CD4-positive, alpha-beta T cell treated with Interleukin-15 for 4 hours (primary cell): ENCODE data around the gene KIF3B.
A peak's percentile ranks its signal among the peaks of the same experiment; 100 is the strongest.
"Not testable (repeated sequence)": the region's sequence is repeated elsewhere in the genome, so short reads cannot be mapped to it uniquely, and the experiment has no call there.

ENCODE experiments used
- DNase-seq: peaks from one replicate; pipeline ENCODE4 v3.0.0-alpha.2; 2020; ENCODE audit warnings: low spot score

The KIF3B gene

DNA sequence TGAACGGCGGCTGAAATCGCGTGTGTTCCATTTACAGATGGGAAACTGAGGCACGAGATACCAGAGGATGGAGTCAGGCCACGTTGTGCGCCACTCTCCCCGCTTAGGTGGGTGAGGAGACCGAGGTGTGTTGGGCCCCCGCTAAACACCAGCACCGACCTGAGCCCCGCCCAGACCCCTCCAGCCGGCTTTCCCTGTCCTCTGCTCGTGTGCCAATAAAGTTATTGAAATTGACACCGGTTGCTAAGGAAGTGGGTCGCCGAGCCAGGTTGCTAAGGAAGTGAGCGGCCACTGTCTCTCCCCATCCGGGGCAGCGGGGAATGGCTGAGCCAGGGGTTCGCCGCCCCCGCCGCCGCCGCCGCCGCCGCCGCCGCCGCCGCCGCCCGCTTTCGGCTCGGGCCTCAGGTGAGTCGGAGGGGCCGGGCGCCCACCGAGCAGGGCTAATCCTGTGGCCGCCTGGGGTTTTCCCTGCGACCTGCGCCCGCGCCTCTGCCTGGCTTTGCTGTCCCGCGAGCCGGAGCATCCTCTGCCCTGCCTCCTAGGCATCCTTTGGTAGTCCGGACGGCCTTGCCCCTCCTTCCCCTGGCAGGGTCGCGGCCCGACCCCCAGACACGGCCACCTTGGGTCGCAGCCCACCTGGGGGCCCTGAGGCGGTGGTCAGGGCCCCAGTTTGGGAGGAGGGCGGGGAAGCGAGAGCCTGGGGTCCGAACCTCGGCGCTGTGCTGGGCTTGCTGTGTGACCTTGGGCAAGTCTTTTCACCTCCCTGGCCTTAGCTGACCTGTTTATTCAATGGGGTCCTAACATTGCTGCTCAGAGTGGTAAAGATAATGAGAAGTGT lies at the start of gene KIF3B:
KIF3B (plus strand) TSS at position 291 of the 838 bp plus-strand sequence. CDS start 32,127 bp downstream, outside the sequence.
- DNase-seq = peak; percentile 88

DNA sequence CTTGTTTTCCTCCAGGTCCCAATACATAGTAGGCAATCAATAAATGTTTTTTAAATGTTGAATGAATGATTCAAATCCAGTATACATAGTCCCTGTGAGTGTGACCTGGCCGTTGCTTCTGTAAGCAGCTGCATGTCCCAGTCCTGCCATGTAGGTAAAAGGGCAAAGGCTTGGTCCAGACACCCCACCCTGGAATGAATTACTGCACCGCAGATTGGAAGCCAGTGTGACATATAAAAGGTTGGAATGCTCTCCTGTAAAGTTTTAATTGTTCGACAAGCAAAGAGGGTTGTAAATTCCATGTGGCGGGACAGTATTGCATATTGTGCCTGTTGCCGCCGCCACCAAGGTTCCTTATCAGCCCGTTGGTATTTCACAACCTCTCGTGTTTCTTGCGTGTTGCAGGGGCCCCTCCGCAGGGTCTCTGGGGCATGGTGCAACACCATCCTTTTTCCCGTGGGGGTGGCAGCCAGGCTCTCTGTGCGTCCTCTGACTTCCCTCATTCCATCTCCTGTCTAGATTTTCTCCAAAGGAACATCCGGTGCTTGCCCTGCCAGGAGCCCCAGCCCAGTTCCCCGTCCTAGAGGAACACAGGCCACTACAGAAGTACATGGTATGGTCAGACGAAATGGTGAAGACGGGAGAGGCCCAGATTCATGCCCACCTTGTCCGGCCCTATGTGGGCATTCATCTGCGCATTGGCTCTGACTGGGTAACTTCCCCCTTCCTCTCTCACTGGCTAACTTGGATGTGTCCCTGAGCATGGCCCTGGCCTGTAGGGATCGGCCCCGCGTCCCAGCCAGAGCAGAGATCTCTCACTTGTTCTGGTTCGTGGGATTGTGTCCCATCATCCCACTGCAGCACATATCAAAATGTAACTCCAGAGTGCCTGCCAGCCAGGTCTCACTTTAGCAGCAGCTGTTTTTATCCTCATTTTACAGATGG lies 49.4 kb upstream of the KIF3B start:
- DNase-seq = no peak

DNA sequence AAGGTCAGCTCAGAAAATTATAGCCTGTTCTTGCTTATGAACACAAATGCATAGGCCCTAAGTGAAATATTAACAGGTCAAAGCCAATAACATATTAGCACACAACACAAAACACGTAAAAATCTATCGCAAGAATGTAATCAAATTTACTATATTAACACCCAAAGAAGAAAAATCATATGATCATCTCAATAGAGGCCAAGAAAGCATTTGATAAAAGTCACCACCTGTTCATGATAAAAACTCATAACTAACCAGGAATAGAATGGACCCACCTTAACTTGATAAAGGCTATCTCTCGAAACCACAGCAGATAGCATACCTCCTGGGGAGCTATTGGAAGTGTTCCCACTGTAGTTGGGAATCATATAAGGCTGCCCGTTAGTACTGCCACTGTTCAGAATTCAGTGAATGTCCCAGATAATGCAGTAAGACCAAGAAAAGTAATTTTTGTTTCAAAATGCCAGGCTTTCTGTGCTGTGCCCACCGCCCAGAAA lies 48.2 kb upstream of the KIF3B start:
- no peak for DNase-seq

DNA sequence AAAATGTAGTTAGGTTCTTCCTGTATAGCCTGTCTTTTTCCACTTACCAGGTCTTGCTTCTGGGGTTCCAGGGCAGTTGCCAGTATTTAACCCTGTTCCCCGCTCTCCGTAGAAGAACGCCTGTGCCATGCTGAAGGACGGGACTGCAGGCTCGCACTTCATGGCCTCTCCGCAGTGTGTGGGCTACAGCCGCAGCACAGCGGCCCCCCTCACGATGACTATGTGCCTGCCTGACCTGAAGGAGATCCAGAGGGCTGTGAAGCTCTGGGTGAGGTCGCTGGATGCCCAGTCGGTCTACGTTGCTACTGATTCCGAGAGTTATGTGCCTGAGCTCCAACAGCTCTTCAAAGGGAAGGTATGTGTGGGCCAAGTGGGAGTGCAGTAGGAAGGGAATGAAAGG lies 46.7 kb upstream of the KIF3B start:
- DNase-seq = no peak

DNA sequence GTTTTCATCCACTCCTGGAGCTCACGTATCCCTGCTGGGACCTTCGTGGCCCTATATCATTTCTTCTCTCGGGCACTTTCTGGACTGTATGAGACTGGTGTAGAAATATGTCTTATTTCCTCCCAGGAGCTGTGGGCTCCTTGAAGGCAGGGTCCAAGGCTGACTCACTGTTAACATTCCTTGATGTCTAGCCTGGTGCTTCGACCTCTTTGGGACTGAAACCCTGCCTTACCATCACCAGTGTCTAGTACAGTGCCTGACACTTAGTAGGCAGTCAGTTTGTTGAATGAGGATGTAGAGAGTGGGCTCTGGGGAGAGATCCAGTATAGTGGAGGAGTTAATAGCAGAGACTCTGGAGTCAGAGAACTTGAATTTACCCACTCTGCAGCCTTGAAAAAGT lies 46.2 kb upstream of the KIF3B start:
- no peak for DNase-seq

DNA sequence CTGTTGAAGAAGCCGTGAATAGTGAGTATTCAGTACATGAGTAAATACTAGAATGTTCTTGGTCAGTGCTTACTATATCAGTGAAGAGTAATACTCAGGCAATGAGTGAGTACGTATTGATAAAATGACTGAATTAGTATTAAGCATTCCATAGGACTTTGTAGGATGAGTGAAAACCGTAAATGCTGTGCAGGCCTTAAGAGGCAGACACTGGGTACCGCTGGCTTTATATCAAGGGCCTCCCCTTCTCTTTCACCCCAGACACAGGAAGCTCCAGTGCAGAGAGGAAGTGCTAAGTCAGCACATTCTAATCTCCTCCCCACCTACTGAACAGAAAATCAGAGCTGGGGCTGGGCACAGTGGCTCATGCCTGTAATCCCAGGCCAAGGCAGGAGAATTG lies 45.6 kb upstream of the KIF3B start:
- DNase-seq = peak; percentile 53

DNA sequence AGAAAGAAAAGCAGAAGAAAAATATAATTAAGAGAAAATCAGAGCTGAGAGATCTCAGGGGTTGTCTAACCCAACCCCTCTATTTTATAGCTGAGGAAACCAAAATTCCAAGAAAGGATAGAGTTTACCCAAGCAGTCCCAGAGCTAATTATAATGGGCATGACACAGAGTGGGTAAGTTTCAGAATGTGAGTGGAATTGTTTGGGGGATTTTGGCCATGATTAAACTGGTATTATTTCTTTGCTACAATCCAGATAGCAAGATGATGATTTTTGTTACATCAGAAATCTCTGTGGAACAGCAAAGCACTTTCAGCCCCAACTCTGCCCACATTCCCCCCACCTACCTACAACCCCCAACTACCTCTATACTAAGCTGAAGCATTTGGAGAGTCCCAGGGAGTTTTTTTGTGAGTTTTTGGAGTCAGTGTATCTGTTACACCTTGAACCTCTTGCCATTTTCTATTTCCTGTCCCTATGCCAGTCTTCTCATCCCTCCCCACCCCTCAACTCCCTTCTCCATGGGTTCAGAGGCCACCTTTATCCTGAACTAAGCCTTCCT lies 45.0 kb upstream of the KIF3B start:
- DNase-seq = no peak

DNA sequence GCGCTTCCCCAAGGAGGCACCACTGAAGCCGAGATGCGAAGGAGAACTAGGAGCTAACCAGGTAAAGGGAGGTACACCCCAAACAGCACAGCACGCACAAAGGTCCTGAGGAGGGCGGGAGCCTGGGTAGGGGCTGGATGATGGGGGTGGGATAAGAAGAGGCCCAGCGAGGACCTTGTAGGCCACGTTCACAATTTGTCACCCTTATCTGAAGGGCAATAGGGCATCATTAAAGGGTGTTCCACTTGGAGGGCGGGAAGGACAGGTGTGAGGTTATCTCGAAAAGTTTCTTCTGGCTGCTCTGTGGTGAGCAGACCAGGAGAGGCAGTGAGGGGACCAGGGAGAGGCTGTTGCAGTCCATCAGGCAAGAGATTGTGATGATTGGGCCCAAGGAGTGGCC lies 44.2 kb upstream of the KIF3B start:
- DNase-seq = no peak

DNA sequence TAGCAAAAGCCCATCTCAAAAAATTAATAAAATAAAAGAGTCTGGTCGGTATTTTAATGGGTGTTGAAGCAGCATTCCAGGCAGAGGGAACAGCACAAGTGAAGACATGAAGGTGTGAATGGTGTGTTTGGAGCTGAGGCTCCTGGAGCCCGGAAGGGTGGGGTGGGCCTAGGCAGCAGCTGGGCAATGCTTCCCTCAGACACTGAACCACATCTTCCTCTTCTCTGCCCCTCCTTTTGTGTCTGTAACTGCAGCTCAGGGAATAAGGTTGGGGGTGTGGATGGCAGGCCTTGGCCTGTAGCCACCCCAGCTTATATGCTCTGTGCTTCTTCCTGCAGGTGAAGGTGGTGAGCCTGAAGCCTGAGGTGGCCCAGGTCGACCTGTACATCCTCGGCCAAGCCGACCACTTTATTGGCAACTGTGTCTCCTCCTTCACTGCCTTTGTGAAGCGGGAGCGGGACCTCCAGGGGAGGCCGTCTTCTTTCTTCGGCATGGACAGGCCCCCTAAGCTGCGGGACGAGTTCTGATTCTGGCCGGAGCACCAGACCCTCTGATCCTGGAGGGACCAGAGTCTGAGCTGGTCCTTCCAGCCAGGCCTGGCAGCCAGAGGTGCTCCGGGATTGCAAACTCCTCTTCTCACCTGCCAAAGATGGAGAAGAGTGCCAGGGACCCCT lies 43.2 kb upstream of the KIF3B start:
- DNase-seq = no peak

DNA sequence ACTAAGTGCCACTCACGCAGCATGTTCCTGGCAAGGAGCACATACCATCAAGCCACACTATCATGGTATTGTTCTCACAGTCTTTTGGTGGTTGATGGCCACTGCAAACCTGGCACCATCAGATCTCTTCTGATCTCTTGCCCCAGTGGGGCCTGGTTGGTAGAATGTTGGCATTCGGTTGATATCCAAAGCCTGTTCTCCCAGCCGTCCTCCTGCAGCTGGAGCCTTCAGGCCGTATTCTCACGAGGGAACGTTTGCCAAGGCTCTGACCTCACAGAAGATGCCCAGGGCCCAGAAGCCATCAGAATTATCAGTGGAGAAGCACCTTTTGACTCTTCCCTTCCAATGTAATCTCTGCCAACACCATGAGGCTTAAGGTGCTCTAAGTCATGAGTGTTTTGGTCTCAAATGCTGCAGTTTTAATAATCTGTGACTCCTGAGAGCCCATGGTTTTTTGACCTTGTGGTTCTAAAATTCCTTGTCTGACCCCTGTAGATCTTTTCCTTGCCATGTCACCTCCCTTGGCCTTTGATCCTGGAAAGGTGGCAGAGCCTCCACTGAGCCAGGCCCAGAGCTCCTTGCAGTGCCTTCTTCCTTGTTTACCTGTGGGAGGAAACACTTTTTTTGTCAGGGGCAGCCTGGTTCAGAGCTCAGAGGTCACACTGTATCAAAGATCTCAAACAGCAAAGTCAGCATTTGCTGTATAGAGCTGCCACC lies 42.0 kb upstream of the KIF3B start:
- DNase-seq = no peak

DNA sequence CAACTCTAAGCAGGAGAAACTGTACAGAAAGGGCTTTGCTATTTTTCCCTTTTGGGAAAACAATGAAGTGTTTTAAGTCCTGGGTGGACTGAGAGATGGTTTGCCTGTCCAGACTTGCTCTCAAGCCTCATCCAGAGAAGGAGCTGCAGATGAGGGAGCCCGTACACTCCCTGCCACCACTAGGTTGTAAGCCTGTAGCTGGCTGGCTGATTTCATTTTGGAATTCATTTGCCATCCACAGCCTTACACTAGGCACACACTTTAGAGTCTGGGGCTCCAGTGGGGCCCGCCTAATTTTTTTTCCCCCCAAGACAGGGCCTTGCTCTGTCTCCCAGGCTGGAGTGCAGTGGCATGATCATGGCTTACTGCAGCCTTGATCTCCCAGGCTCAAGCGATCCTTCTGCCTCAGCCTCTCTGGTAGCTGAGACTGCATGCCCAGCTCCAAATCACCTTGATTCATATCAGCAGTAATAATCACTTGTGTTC lies 41.4 kb upstream of the KIF3B start:
- DNase-seq = no peak

DNA sequence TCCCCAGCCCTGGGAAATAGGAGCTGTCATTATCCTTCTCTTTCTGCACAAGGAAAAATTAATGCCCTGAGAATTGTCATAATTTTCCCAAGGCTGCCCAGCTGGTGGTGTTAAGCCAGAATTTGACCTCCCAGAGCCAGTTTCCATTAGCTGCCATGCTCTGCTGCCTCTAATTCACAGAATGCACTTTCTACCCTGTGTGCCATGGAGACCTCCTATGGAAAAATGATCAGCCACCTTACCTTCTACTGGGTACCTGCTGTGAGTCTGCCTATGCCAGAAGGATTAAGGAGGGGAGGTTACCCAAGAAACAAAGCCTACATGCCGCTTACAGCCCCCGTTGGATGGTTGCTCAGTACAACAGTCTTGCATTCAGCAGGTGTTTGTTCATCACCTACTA lies 40.6 kb upstream of the KIF3B start:
- no peak for DNase-seq

DNA sequence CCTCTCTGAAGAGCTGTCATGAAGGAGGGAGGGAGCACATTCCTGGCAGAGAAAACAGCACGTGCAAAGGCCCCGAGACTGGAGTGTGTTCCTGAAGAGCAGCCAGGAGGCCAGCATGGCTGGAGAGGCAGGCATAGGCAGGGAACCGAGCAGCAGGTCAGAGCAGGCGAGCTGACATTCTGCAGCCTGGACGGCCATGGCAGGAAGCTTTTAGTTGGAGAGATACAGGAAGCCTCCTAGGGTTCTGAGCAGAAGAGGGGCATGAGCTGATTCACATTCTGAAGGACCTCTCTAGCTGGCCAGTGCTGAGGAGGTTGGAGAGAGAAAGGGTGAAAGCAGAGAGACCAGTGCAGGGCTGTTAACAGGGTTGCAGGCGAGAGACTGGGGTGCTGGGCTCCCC lies 40.0 kb upstream of the KIF3B start:
- no peak for DNase-seq

DNA sequence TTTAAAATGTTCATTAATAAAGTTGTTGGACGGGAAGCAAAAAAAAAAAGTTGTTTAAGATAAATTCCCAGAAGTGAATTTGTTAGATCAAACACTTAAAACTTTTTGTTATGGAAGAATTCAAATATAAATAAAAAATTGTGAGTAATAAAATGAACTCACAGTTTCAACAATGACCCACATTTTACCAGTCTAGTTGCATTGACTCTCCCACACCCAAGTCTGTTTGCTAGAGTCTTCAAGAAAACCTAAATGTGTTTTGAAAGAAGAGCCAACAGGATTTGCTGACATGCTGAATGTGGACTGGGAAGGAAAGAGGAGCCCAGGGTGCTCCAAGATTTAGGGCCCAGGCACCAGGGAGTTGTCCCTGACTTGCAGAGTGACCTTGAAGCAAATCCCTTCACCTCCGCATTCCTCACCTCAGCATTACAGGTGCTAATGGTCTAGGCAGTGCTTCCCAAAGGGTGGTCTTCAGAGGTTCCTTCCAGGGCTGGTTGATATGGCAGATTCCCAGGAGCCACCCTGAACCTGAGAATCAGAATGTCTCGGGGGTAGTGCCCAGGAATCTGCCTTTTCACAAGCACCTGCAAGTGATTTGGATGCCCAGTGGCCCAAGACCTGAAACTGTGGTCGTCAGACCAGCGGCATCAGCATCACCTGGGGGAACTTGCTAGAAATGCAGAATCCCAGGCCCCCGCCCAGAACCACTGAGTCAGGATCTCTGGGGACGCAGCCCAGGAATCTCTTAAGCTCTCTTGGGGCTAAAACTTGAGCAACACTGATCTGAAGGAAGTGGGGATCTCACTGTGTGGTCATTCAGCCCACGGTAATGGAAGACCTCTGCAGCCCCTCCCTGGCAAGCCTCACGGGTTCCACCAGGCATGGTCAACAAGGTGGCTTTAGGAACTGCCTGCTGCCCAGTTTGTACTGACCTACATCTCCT lies 38.7 kb upstream of the KIF3B start:
- DNase-seq = no peak

DNA sequence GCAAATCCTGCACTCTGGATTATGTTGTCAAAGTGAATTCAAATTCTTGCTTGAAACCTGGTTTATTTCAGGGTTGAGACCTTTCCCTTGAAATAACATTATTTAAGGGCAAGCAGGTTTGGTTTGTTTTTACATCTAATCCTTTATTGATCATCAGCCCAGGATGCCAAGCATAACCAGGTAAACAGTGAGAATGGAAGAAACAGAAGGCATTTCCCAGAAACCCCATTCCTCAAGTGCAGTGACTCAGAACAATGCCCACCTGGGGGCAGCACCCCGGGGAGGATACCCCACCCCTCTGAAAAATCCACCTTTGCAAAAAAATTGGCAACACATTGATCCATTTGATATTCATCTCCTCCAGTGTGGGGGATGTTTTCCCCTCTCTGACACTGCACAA lies 37.2 kb upstream of the KIF3B start:
- no peak for DNase-seq

DNA sequence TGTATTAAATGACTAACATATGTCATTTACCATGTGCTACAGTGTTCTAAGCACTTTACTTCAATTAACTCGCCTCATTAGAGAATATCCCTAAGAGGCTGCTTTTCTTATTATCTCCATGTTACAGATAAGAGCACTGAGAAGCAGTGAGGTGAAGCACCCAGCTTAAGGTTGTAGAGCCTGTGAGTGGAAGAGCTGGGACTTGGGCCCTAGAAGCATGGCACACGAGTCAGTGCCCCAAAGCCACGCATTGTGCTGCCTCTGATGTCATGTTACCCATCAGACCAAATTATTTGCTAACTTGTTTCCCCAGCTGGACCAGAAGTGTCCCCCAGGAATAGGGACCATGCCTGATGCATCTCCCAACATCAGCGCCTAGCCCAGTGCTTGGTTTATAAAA lies 35.6 kb upstream of the KIF3B start:
- DNase-seq = no peak

DNA sequence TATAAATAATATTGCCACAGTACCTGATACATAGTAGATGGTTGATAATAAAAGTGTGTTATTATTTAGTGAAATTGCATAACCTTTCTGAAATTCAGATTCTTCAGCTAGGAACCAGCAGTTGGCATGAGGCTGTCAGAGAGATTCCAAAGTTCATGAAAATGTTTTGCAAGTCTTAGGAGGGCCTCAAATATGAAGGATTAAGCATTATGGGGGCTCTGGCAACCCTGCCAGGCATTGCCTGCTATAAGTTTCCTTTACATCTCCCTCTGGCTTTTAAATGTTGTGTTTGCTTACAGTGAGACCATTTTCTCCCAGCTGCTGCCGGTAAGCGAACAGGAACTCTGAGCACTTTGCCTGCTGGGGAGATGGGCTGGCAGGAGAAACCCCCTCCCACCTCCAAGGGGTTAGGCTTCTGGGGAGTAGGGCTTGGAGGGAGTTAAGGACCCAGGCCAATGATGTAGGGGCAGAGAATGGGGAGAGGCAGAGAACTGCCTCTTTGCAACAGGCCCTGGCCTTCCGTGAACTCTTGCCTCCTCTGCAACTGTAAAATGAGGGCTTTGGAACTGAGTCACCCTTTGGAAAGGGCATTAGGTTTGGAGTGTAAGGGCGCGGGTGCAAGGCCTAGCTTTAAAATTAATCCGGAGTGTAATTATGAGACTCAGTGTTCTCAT lies 33.2 kb upstream of the KIF3B start:
- DNase-seq = no peak

DNA sequence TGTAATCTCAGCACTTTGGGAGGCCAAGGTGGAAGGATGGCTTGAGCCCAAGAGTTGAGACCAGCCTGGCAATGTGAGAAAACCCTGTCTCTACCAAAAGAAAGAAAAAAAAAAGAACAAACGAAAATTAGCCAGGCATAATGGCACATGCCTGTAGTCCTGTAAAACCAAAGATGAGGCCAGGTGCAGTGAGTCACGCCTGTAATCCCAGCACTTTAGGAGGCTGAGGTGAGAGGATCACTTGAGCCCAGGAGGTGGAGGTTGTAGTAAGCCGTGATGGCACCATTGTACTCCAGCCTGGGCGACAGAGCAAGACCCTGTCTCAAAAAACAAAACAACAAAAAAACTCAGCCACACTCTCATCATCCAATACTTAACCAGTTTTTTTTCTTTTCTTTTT lies 32.5 kb upstream of the KIF3B start:
- DNase-seq = no peak

DNA sequence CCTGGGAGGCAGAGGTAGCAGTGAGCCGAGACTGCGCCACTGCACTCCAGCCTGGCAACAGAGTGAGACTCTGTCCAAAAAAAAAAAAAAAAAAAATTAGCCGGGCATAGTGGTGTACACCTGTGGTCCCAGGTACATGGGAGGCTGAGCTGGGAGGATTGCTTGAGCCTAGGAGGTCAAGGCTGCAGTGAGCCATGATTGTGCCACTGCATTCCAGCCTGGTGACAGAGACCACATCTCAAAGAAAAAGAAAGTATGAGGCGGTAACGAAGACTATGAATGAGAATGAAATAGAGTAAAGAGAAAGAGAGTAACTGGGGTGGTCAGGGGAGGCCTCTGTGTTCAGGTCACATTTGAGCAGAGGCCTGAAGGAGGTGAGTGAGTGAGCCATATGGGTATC lies 31.2 kb upstream of the KIF3B start:
- not testable (repeated sequence) for DNase-seq
